Measurements from ENCODE around the gene PBXIP1.

The PBXIP1 gene

GRCh38 chr1:154955718-154956543 lies at the start of gene PBXIP1:
Gene PBXIP1, minus strand, starts transcription at chr1:154956099. Its CDS starts 2,378 bp downstream, at chr1:154953721.
- DNase-seq (ENCODE audit: insufficient read length, low spot score): peak; percentile 99
- peak; percentile 25 for TF ChIP-seq CTCF (IDR thresholded peaks at IDR 0.05; ENCODE audit: insufficient read depth, missing control alignments)
- FAIRE-seq: peak; percentile 89

GRCh38 chr1:155005076-155006011 lies 49.4 kb upstream of the PBXIP1 start:
- DNase-seq (ENCODE audit: insufficient read length, low spot score) (no peak), FAIRE-seq (no peak)

GRCh38 chr1:155004352-155005075 lies 48.6 kb upstream of the PBXIP1 start:
- FAIRE-seq (no peak), DNase-seq (ENCODE audit: insufficient read length, low spot score) (no peak)
- no peak for TF ChIP-seq CTCF (IDR thresholded peaks at IDR 0.05; ENCODE audit: insufficient read depth, missing control alignments)

More at GRCh38 chr1:155005076-155006011, 49.4 kb upstream of the PBXIP1 start:
- TF ChIP-seq CTCF (IDR thresholded peaks at IDR 0.05; ENCODE audit: insufficient read depth, missing control alignments): no peak

GRCh38 chr1:155003766-155004351 lies 48.0 kb upstream of the PBXIP1 start:
- no peak for TF ChIP-seq CTCF (IDR thresholded peaks at IDR 0.05; ENCODE audit: insufficient read depth, missing control alignments)
- DNase-seq (ENCODE audit: insufficient read length, low spot score) (no peak), FAIRE-seq (no peak)

GRCh38 chr1:155003227-155003765 lies 47.4 kb upstream of the PBXIP1 start:
- FAIRE-seq: no peak
- DNase-seq (ENCODE audit: insufficient read length, low spot score): no peak
- TF ChIP-seq CTCF (IDR thresholded peaks at IDR 0.05; ENCODE audit: insufficient read depth, missing control alignments): no peak

GRCh38 chr1:155002464-155003226 lies 46.7 kb upstream of the PBXIP1 start, which contains the start of gene ZBTB7B:
Gene ZBTB7B, plus strand, starts transcription at chr1:155002802. Its CDS starts 11,859 bp downstream, at chr1:155014661.
- no peak for TF ChIP-seq CTCF (IDR thresholded peaks at IDR 0.05; ENCODE audit: insufficient read depth, missing control alignments)
- DNase-seq (ENCODE audit: insufficient read length, low spot score) (no peak), FAIRE-seq (no peak)

All from D721Med (cell line).